ENCODE data around the gene SLC39A11. TPM values are rescaled to one million over a fixed set of nuclear protein-coding genes. Genes with fewer than 3 reads are reported as not detected.

SLC39A11 gene
- total and polyA plus RNA-seq, 2 donors (not counting 1 experiment from before 2014, with no cell fraction given) = 12.7 to 27.4 TPM

DNA sequence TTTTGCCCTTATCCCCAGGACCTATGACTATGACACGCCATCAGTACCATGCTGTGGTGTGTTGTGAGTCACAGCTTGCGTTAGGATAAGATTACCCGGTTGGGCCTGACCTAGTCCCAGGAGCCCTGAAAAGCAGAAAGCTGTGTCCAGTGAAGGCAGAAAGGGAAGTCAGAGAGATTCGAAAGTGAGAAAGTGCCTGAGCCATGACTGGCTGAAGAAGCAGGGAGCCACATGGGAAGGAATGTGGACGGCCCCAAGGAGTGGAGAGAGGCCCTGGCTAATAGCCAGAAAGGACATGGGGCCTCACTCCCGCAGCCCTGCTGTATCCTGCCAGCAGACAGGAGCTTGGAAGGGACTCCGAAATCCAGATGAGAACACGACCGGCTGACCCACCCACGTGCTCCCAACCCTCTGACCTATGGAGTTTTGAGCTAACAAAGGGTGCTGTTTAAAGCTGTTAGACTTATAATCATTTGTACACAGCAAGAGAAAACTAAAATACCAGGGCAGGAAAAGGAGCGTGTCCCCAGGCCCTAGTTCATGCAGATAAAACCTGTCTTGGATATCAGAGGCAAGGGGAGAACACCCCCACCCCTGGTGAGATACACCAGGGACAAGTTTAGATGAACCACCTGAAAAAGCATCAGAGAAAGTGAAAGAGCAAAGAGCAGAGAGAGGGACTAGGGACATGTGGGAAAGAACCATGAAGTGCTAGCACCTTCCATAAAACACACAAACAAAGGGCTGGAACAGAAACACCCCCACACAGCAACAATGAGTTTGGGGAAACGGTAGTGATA is 115.3 kb downstream of the SLC39A11 start:
- Histone ChIP-seq H3K4me1 (ENCODE audit: control insufficient read depth, extremely low read depth, insufficient read depth, low read length) (peaks cover 20% of the 10 kb centered on the region), H3K79me2 (ENCODE audit: control insufficient read depth, insufficient read depth, low read length) (no peaks in the 10 kb centered on the region), H3K4me3 (replicated peaks in 1 of 4; ENCODE audit: control extremely low read depth in 1 of 4, insufficient read depth in 1 of 4, low read depth in 3 of 4, low read length in 4 of 4) (no peak overlapping the region), H3K9ac (ENCODE audit: insufficient read depth, low read length) (peak overlapping the region; percentile 30), H3K9me3 (ENCODE audit: control insufficient read depth, insufficient read depth, low read depth, low read length) (no peaks in the 10 kb centered on the region), H3K27ac (ENCODE audit: insufficient read depth, low read length) (peak overlapping the region; percentile 77), H3K4me2 (ENCODE audit: extremely low read depth, insufficient read depth, low read length) (peak overlapping the region; percentile 56), H2AFZ (ENCODE audit: low read length) (peak overlapping the region; percentile 33), H3K36me3 (ENCODE audit: control insufficient read depth, insufficient read depth, low read length) (no peaks in the 10 kb centered on the region), H4K20me1 (ENCODE audit: control insufficient read depth, extremely low read depth, insufficient read depth, low read length) (no peaks in the 10 kb centered on the region), H3K27me3 (ENCODE audit: control insufficient read depth, insufficient read depth, low read length) (no peaks in the 10 kb centered on the region)
- TF ChIP-seq, protein P1, sequence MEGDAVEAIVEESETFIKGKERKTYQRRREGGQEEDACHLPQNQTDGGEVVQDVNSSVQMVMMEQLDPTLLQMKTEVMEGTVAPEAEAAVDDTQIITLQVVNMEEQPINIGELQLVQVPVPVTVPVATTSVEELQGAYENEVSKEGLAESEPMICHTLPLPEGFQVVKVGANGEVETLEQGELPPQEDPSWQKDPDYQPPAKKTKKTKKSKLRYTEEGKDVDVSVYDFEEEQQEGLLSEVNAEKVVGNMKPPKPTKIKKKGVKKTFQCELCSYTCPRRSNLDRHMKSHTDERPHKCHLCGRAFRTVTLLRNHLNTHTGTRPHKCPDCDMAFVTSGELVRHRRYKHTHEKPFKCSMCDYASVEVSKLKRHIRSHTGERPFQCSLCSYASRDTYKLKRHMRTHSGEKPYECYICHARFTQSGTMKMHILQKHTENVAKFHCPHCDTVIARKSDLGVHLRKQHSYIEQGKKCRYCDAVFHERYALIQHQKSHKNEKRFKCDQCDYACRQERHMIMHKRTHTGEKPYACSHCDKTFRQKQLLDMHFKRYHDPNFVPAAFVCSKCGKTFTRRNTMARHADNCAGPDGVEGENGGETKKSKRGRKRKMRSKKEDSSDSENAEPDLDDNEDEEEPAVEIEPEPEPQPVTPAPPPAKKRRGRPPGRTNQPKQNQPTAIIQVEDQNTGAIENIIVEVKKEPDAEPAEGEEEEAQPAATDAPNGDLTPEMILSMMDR (conservative IDR thresholded peaks at IDR 0.05 in 1 of 2, IDR thresholded peaks at IDR 0.05 in 1 of 2; ENCODE audit: low read depth in 1 of 2, low read length in 2 of 2) = no peak
- no peak for TF ChIP-seq EZH2 (IDR thresholded peaks at IDR 0.05; ENCODE audit: low read length, missing control alignments)
- DNase-seq (ENCODE audit: low read depth in 2 of 2) = peak; percentile 89 to 91

DNA sequence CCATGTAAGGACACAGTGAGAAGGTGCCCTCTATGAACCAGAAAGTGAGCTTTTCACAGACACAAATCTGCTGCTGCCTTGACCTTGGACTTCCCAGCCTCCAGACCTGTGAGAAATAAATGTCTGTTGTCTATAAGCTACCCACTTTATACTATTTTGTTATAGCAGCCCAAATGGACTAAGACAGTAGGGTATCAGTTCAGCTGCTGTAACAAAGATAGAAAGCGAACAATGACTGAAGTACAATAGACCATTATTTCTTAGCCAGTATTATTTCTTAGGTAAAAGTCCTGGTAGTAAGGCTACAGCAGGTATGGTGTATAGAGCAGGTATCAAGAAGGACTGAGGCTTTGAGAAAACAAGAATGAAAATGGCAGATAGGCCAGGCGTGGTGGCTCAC is 117.0 kb downstream of the SLC39A11 start:
- Histone ChIP-seq H3K27me3 (ENCODE audit: control insufficient read depth, insufficient read depth, low read length) (no peaks in the 10 kb centered on the region), H3K4me1 (ENCODE audit: control insufficient read depth, extremely low read depth, insufficient read depth, low read length) (peaks cover 20% of the 10 kb centered on the region), H2AFZ (ENCODE audit: low read length) (no peak overlapping the region), H3K9ac (ENCODE audit: insufficient read depth, low read length) (no peak overlapping the region), H4K20me1 (ENCODE audit: control insufficient read depth, extremely low read depth, insufficient read depth, low read length) (no peaks in the 10 kb centered on the region), H3K4me2 (ENCODE audit: extremely low read depth, insufficient read depth, low read length) (no peak overlapping the region), H3K9me3 (ENCODE audit: control insufficient read depth, insufficient read depth, low read depth, low read length) (no peaks in the 10 kb centered on the region), H3K79me2 (ENCODE audit: control insufficient read depth, insufficient read depth, low read length) (no peaks in the 10 kb centered on the region), H3K4me3 (replicated peaks in 1 of 4; ENCODE audit: control extremely low read depth in 1 of 4, insufficient read depth in 1 of 4, low read depth in 3 of 4, low read length in 4 of 4) (no peak overlapping the region), H3K27ac (ENCODE audit: insufficient read depth, low read length) (no peak overlapping the region), H3K36me3 (ENCODE audit: control insufficient read depth, insufficient read depth, low read length) (no peaks in the 10 kb centered on the region)
- no peak for DNase-seq (ENCODE audit: low read depth in 2 of 2)
- TF ChIP-seq EZH2 (IDR thresholded peaks at IDR 0.05; ENCODE audit: low read length, missing control alignments) = no peak
- TF ChIP-seq, protein P1 (conservative IDR thresholded peaks at IDR 0.05 in 1 of 2, IDR thresholded peaks at IDR 0.05 in 1 of 2; ENCODE audit: low read depth in 1 of 2, low read length in 2 of 2) = no peak

DNA sequence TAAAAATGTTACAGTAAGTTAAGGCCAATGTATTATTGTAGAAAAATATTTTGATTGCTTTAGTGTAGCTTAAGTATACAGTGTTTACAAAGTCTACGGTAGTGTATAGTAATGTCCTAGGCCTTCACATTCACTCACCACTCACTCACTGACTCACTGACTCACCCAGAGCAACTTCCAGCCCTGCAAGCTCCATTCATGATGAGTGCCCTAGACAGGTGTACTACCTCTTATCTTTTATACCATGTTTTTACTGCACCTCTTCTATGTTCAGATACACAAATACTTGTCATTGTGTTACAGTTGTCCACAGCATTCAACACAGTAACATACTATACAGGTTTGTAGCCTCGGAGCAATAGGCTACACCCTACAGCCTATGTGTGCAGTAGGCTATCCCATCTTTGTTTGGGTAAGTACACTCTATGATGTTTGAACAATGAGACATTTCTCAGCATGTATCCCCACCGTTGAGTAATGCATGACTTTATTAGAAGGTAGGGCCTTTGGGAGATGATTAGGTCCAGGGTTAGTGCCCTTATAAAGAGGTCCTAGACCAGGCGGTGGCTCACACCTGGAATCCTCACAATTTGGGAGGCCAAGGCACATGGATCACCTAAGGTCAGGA is 117.8 kb downstream of the SLC39A11 start:
- Histone ChIP-seq H3K4me1 (ENCODE audit: control insufficient read depth, extremely low read depth, insufficient read depth, low read length) (peaks cover 20% of the 10 kb centered on the region), H3K4me3 (replicated peaks in 1 of 4; ENCODE audit: control extremely low read depth in 1 of 4, insufficient read depth in 1 of 4, low read depth in 3 of 4, low read length in 4 of 4) (no peak overlapping the region), H3K27me3 (ENCODE audit: control insufficient read depth, insufficient read depth, low read length) (no peaks in the 10 kb centered on the region), H3K9me3 (ENCODE audit: control insufficient read depth, insufficient read depth, low read depth, low read length) (no peaks in the 10 kb centered on the region), H3K27ac (ENCODE audit: insufficient read depth, low read length) (no peak overlapping the region), H4K20me1 (ENCODE audit: control insufficient read depth, extremely low read depth, insufficient read depth, low read length) (no peaks in the 10 kb centered on the region), H3K4me2 (ENCODE audit: extremely low read depth, insufficient read depth, low read length) (no peak overlapping the region), H3K79me2 (ENCODE audit: control insufficient read depth, insufficient read depth, low read length) (no peaks in the 10 kb centered on the region), H3K9ac (ENCODE audit: insufficient read depth, low read length) (no peak overlapping the region), H2AFZ (ENCODE audit: low read length) (no peak overlapping the region), H3K36me3 (ENCODE audit: control insufficient read depth, insufficient read depth, low read length) (no peaks in the 10 kb centered on the region)
- DNase-seq (ENCODE audit: low read depth in 2 of 2) = peak in 1 of 2 donors; percentile 46
- no peak for TF ChIP-seq EZH2 (IDR thresholded peaks at IDR 0.05; ENCODE audit: low read length, missing control alignments)
- TF ChIP-seq, protein P1 (conservative IDR thresholded peaks at IDR 0.05 in 1 of 2, IDR thresholded peaks at IDR 0.05 in 1 of 2; ENCODE audit: low read depth in 1 of 2, low read length in 2 of 2) = no peak

Data from fibroblast of lung (primary cell).